Activated CD4-positive, alpha-beta T cell treated with anti-CD3 and anti-CD28 coated beads for 48 hours (primary cell): ENCODE measurements around the gene VAC14.
A peak's percentile ranks its signal among the peaks of the same experiment; 100 is the strongest.

Experiments
- DNase-seq: peaks from one replicate; pipeline ENCODE4 v3.0.0-alpha.2; 2020

VAC14 gene

GRCh38 chr16:70721202-70721963, 79.6 kb downstream of the VAC14 start:
- DNase-seq: no peak

DNA sequence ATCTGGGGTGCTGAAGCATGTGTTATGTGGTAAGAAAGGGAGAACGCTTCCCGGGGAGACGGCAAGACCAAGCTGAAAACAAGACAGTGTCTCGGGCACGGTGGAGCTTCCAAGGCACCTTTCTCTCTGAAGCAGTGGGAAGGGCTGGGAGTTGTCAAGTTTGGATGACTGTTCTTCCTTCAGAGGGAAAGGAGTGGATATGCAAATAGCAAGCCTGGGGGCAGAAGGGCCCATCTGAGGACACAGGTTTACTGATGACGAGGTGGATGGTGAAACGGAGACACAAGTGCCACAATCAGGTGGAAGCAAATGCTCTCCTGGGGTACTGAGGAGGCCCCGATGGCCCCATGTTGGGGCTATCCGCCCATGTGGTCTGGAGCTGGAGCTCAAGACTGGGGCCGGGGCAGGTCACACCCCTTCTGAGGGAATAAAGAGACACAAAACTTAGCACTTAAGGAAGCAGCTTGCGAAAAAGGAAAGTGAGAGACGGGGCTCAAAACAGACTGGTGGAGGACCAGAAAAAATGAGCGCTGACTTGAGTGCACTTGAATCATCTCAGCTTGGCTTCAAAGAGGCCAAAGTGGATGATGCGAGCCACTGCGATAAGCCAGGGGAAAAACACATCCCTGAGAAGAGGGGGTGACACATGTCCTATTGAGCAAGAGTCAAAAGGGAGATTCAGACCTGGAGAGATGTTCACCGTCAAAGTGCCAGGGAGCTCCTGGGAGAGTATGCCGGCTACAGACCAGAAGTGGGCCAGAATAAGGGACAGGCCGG, 80.3 kb downstream of the VAC14 start:
- DNase-seq: peak; percentile 28

GRCh38 chr16:70717065-70717464, 83.9 kb downstream of the VAC14 start:
- DNase-seq: no peak

DNA sequence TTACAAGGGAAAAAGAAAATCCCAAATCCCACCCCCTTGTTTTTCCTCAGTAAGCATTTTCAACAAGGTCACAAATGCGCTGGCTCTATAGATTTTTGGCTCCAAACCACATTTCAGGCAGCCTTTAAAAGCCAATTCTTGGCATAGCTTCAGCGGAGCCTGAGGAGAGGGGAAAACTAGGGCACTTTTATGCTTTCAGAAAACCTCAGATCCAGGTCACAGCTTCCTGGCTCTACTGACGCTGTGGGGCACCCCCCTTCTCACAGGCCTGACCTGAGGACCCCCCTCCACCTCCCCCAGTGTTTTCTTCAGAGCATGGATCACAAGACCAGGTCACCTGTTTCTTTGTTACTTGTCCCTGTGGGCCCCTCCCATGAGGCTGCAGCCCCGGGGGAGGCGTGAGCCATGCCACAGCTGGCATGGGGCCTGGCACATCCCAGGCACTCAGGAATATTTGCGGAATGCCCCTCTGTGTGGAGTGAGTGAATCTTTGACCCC, 85.0 kb downstream of the VAC14 start:
- no peak for DNase-seq

- DNase-seq: no peak
These were observed 85.7 kb downstream of the VAC14 start for GRCh38 chr16:70715055-70715858.

DNA sequence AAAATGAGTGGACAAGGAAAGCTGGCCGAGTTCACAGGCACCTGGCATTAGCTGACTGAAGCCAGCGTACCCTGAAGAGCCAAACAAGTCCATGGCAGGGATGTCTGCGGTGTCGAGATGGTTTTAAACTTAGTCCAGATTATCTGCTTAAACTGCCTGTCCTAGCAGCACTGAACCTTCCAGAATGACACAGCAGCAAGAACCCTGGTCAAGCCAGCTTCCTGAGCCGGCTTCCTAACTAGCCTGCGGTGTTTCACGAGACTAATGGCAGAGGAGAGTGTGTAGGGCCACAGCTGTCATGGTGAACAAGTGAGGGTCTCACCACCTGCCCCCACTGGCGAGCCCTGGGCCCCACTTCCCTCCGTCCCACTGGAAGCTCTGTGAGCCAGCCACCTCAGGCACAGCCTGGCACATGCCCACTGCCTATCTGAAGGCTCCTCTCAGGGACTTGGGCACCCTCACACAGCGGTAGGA, 86.3 kb downstream of the VAC14 start:
- no peak for DNase-seq

GRCh38 chr16:70713824-70714223, 87.1 kb downstream of the VAC14 start:
- DNase-seq: no peak

GRCh38 chr16:70713342-70713741, 87.6 kb downstream of the VAC14 start:
- no peak for DNase-seq

DNA sequence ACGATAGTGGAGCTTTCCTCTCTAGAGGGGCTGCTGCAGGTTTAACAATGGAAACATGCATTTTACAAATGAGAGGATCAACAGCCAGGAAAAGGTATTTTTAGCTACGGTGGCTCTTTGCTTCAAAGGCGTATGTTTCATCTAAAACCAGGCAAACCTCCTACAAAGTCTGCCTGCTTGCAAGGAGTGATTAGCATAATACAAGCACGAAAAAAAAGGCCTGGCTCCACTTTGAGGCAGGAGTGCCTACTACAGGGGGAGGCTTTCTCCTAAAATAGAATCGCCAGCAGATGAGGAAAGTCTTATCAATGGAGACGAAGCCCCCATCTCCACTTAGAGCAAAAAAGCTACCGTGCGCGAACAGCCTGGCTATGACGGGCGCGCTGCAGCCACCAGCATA, 88.0 kb downstream of the VAC14 start:
- DNase-seq: no peak

DNA sequence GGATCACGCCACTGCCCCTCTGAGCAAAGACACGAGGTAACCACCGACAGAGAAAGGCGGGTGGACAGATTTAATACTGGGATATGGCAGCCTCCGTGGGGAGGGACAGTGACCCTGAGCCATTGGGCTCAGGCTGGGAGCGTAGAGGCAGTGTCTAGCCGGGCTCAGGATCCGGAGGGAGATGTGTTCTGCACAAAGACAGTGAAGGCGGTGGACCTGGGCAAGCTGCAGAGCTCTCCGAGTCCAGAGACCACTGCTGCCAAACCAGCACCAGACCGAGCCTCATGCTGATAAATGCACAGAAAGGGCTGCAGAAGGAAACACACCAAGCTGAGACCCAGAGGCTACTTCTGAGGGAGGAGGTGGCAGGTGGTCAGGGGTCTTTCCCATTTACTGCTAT, 88.6 kb downstream of the VAC14 start:
- no peak for DNase-seq

DNA sequence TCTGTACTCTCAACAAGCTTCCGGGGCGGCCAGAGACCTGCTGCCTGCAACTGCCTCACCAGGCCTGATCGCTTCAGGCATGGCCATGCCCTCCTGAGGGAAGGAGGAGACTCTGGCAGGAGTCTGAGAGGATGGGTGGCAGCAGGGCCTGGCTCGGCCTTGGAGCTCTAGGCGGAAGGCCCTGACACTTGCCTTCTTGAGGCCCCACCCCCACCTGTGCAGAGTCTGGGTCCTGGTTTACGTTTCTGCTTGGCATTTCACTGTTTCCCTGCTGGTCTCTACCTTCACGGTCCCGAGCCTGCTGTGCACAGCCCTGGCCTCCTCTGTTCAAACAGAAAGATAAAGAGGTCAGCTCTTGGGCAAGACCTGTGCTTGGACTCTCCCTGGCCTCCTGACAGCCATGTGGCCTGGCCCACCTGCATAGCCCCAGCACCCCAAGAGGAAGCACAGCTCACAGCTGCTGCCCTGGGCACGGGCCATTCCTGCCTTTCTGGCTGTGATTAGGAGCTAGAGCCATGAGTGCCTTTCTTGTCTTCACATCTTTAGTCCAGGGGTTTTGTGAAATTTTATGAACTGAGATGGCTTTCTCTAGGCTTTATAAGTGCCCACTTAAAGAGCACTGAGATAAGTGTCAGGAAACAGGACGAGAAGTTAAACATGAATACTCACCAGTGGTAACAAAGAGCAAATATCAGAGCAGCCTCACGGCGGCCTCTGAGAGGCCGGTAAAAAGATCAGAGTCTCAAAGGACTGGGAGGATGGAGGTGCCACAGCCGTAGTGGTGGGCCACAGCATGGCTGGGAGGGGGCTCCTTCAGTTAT, 89.5 kb downstream of the VAC14 start:
- DNase-seq: no peak

DNA sequence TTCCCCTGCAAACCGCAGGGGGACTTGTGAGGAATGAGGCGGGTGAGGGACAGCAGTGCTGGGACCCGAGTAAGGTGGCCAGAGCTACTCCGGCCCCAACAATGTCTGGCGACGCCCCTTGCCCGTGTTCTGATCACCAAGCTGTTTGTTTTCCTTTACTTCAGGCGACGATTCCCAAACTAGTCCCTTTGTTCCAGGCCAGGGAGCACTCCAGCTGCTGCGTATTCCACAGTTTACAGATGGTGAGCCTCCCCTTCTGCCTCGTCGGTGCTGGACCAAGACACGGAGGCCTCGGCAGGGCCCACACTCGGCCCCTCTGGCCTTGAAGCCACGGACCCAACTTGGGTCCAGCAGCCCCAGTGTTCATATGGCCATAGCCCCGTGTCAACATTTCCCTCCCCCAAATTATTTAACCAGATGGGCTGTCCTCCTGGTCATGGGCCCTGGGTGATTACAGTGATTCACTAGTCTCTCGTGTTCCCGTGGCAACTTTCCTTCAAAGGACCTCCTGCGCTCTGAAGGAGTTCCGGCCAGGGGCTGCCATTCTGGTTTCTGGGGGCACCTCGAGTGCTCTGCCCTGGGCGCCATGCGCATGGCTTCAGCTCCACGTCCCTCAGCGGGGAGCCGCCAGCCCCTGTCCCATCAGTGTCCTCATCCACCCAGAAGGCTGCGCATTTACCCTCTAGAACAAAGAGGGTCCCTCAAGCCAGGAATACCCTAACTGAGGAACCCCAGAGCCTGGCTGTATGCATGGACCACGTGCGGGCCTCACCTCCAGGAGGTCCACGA, 90.3 kb downstream of the VAC14 start:
- DNase-seq: no peak

- no peak for DNase-seq
These were observed 91.0 kb downstream of the VAC14 start for GRCh38 chr16:70709942-70710341.

GRCh38 chr16:70709457-70709856, 91.5 kb downstream of the VAC14 start:
- DNase-seq: no peak

DNA sequence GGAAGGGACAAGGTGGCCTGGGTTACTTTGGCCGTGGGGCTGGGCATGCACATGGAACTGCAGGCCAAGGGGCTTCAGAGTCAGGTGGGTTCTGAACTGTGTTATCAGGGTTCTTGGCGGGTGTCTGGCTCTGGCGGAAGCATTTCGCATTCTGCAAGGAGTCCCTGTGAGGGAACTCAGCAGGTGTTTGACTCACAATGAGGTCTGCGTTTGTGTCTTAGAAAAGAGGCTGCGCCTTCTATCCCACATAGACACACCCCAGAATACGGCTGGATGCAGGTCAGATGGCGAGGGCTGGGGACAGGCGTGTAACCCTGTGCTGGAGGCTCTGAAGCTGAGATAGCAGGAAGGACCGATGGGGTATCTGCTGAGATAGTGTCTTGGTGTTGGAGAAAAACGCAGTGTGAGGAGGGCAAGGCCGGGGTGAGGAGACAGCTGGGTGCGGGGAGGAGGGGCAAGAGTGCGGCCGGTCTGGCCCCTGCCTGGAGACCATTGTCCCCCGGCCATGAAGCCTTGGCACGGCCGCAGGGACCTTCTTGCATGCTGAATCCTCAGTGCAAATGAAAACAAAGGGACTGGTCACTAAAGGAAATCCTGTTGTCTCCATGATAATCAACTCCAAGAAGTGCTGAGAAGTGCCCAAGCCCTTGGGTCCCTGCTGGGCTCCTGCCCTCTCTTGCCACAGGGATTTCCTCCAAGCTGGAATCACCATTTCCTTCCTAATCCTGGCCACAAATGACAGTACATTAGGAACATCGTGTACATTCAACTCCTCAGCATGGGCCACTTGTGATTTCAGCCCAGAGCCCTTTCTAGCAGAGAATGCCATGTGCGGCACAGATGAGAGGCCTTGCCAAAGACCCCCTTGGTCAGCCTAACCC, 92.4 kb downstream of the VAC14 start:
- no peak for DNase-seq

GRCh38 chr16:70706948-70707465, 94.0 kb downstream of the VAC14 start:
- DNase-seq: no peak

GRCh38 chr16:70705056-70705455, 95.9 kb downstream of the VAC14 start:
- DNase-seq: no peak

DNA sequence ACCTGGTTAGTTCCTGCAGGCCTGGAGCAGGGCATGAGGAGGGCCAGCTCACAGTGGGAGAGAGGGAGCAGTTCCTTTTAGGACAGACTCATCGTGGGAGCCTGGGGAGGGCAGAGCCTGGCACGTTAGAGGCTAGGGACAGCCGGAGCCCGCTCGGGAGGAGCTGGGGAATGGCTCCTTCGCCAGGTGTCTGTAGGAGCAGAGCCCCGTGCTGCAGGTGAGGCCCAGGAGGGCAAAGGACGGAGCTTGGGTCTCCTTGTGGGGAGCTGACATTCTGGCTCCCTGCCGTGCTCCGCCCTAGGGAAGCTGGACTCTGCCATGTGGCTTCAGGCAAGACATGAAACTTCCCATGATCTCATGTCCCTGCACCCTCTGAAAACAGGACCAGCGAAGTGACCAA, 96.4 kb downstream of the VAC14 start:
- DNase-seq: no peak

DNA sequence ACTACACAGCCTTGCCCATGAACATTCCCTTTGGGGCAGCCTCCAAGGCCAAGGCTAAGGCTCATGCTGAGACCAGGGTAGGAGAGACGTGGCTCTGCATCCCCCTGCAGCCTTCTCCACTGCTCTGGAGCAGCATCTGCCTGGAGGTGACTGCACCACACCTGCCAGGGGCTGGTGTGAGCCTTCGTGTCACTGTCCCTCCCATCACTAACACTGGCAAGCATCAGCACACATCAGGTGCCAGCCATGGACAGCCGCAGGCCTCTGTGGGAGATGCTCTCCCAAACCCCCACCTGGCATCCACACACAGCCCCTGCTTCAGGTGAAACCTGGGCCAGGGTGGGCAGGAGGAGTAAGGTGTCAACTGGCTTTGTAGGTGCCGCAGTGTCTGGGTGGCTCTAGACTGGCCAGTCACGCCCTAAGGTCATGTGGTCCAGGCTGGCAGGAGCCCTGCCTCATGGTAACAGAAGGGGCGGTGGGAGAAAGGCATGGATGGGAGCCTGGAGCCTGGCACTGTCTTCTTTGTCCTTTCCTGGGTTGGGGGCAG, 97.0 kb downstream of the VAC14 start:
- DNase-seq: no peak
